D721Med (cell line): ENCODE data around the gene ERBB4.
A peak's percentile ranks its signal among the peaks of the same experiment; 100 is the strongest.

Experiments
- DNase-seq: peaks from one replicate; pipeline ENCODE4 v3.0.0; 2011; ENCODE audit warnings: low spot score; ENCODE audit not compliant: insufficient read length
- FAIRE-seq: peaks from 2 replicates; lab custom pipeline; 2011; peaks lifted over from hg19 to GRCh38; lab: Jason Lieb, UNC
- CTCF ChIP-seq: IDR thresholded peaks from 2 replicates; pipeline ENCODE4 v1.5.1; 2012; ENCODE audit warnings: mild to moderate bottlenecking, control low read depth; ENCODE audit not compliant: insufficient read depth; ENCODE audit errors: missing control alignments

ERBB4 gene

GRCh38 chr2:211748339-211748738, 790.3 kb downstream of the ERBB4 start:
- TF ChIP-seq CTCF, result no peak
- DNase-seq (no peak), FAIRE-seq (no peak)

GRCh38 chr2:211745295-211746097, 793.1 kb downstream of the ERBB4 start:
- peak; percentile 95 for TF ChIP-seq CTCF
- FAIRE-seq (peak; percentile 75), DNase-seq (no peak)

GRCh38 chr2:211744379-211744778, 794.2 kb downstream of the ERBB4 start:
- no peak for FAIRE-seq
- DNase-seq, result no peak
- no peak for TF ChIP-seq CTCF

GRCh38 chr2:211741966-211742365, 796.6 kb downstream of the ERBB4 start:
- FAIRE-seq (no peak), DNase-seq (no peak)

GRCh38 chr2:211737282-211737681, 801.3 kb downstream of the ERBB4 start:
- no peak for TF ChIP-seq CTCF
- no peak for DNase-seq
- FAIRE-seq, result no peak

More at GRCh38 chr2:211741966-211742365, 796.6 kb downstream of the ERBB4 start:
- TF ChIP-seq CTCF, result no peak

- FAIRE-seq, result no peak
- TF ChIP-seq CTCF, result no peak
Measured at GRCh38 chr2:211730215-211730614, 808.4 kb downstream of the ERBB4 start.

GRCh38 chr2:211729433-211729832, 809.2 kb downstream of the ERBB4 start:
- no peak for TF ChIP-seq CTCF
- FAIRE-seq (no peak), DNase-seq (no peak)

More at GRCh38 chr2:211730215-211730614, 808.4 kb downstream of the ERBB4 start:
- no peak for DNase-seq
